ENCODE data around the gene C9orf50. TPM values are rescaled to one million over a fixed set of nuclear protein-coding genes. Genes with fewer than 3 reads are reported as not detected.
A peak's percentile ranks its signal among the peaks of the same experiment; 100 is the strongest.
"Not testable (repeated sequence)": the region's sequence is repeated elsewhere in the genome, so short reads cannot be mapped to it uniquely, and the experiment has no call there.

C9orf50 gene
- total RNA-seq, 1 experiment from 2014 or later: not detected

GRCh38 chr9:129595903-129596540 lies 24.9 kb downstream of the C9orf50 start:
- no peaks in the 10 kb centered on the region for H3K27me3 ChIP-seq (replicated peaks; ENCODE audit: control insufficient read depth, insufficient read depth, low read length)
- Mint-ChIP-seq H3K9me3 (ENCODE audit: unreplicated experiment) (no peaks in the 10 kb centered on the region), H3K36me3 (ENCODE audit: insufficient read depth, unreplicated experiment) (peaks cover 5% of the 10 kb centered on the region), H3K4me1 (ENCODE audit: low read depth, unreplicated experiment) (peaks cover 25% of the 10 kb centered on the region), H3K4me3 (ENCODE audit: unreplicated experiment) (peak overlapping the region; percentile 68), H3K27me3 (ENCODE audit: insufficient read depth, unreplicated experiment) (no peaks in the 10 kb centered on the region), H3K27ac (ENCODE audit: unreplicated experiment) (peak overlapping the region; percentile 76)
- peaks cover 42% of the 10 kb centered on the region for H3K4me1 ChIP-seq
- H3K4me3 ChIP-seq (ENCODE audit: low read depth, low read length): no peak overlapping the region
- intact Hi-C loops (cut with micrococcal nuclease; ENCODE audit: unreplicated experiment): loop anchor here (5.0 kb wide), 2 partner anchors 39 to 99 kb away; no protein-coding TSS in a partner anchor
- no peak for TF ChIP-seq CTCF (IDR thresholded peaks at IDR 0.05; ENCODE audit: insufficient read depth in 1 of 2, low read depth in 1 of 2, low read length in 1 of 2, severe bottlenecking in 1 of 2, unreplicated experiment in 1 of 2)
- H3K36me3 ChIP-seq (ENCODE audit: control insufficient read depth, insufficient read depth, low read length): no peaks in the 10 kb centered on the region
- no TSS peak for BruUV-seq (replicated peaks)
- POLR2A ChIA-PET: no interaction called here
- no peaks in the 10 kb centered on the region for H3K9me3 ChIP-seq
- CTCF ChIA-PET: interaction anchor here (1.4 to 1.6 kb wide), 2 partner anchors 10 to 429 kb away, joined by 3 to 4 read pairs; no protein-coding TSS in a partner anchor
- DNase-seq: no peak

- H3K27me3 Mint-ChIP-seq (ENCODE audit: insufficient read depth, unreplicated experiment): no peaks in the 10 kb centered on the region
Observed at GRCh38 chr9:129595311-129595741, 25.6 kb downstream of the C9orf50 start.

DNA sequence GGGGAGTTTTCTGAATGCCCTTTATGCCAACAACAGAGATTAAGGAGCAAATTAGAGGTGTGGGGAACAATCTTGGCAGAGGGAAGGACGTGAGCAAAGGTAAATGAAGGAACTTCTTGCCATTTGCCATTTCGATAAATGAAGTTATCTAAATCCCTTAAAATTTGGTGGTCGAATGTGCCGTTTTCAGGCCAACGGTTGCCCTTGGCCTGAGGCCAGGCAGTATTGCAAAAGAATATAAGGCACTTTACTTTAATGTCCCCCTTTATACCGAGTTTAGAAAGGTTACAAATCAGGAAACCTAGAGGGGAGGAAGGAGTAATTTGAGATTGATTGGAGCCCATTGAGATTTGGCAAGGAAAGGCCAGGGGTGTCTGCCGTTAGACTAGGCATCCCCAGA lies 26.3 kb downstream of the C9orf50 start:
- CTCF ChIA-PET: no interaction called here

More at GRCh38 chr9:129595311-129595741, 25.6 kb downstream of the C9orf50 start:
- Mint-ChIP-seq H3K27ac (ENCODE audit: unreplicated experiment) (no peak overlapping the region), H3K4me1 (ENCODE audit: low read depth, unreplicated experiment) (peaks cover 25% of the 10 kb centered on the region), H3K36me3 (ENCODE audit: insufficient read depth, unreplicated experiment) (peaks cover 5% of the 10 kb centered on the region), H3K9me3 (ENCODE audit: unreplicated experiment) (no peaks in the 10 kb centered on the region), H3K4me3 (ENCODE audit: unreplicated experiment) (no peak overlapping the region)
- Histone ChIP-seq H3K4me3 (ENCODE audit: low read depth, low read length) (no peak overlapping the region), H3K4me1 (peaks cover 42% of the 10 kb centered on the region), H3K36me3 (ENCODE audit: control insufficient read depth, insufficient read depth, low read length) (no peaks in the 10 kb centered on the region), H3K27me3 (replicated peaks; ENCODE audit: control insufficient read depth, insufficient read depth, low read length) (no peaks in the 10 kb centered on the region), H3K9me3 (no peaks in the 10 kb centered on the region)
- no peak for DNase-seq
- no peak for TF ChIP-seq CTCF (IDR thresholded peaks at IDR 0.05; ENCODE audit: insufficient read depth in 1 of 2, low read depth in 1 of 2, low read length in 1 of 2, severe bottlenecking in 1 of 2, unreplicated experiment in 1 of 2)
- no TSS peak for BruUV-seq (replicated peaks)
- intact Hi-C loops (cut with micrococcal nuclease; ENCODE audit: unreplicated experiment): loop anchor here (5.0 kb wide), 2 partner anchors 38 to 98 kb away; no protein-coding TSS in a partner anchor
- ChIA-PET CTCF (no interaction called here), POLR2A (no interaction called here)

GRCh38 chr9:129592790-129593189 lies 28.1 kb downstream of the C9orf50 start:
- intact Hi-C loops (cut with micrococcal nuclease; ENCODE audit: unreplicated experiment); H3K27ac Mint-ChIP-seq (ENCODE audit: unreplicated experiment): not testable (repeated sequence)

More for the DNA sequence above, 26.3 kb downstream of the C9orf50 start:
- intact Hi-C loops (cut with micrococcal nuclease; ENCODE audit: unreplicated experiment): loop anchor here (5.0 kb wide), 2 partner anchors 37 to 97 kb away; no protein-coding TSS in a partner anchor
- Mint-ChIP-seq H3K4me1 (ENCODE audit: low read depth, unreplicated experiment) (peaks cover 25% of the 10 kb centered on the region), H3K27ac (ENCODE audit: unreplicated experiment) (no peak overlapping the region), H3K36me3 (ENCODE audit: insufficient read depth, unreplicated experiment) (peaks cover 5% of the 10 kb centered on the region), H3K4me3 (ENCODE audit: unreplicated experiment) (no peak overlapping the region), H3K27me3 (ENCODE audit: insufficient read depth, unreplicated experiment) (no peaks in the 10 kb centered on the region), H3K9me3 (ENCODE audit: unreplicated experiment) (no peaks in the 10 kb centered on the region)
- Histone ChIP-seq H3K4me3 (ENCODE audit: low read depth, low read length) (no peak overlapping the region), H3K27me3 (replicated peaks; ENCODE audit: control insufficient read depth, insufficient read depth, low read length) (no peaks in the 10 kb centered on the region), H3K4me1 (peaks cover 42% of the 10 kb centered on the region), H3K9me3 (no peaks in the 10 kb centered on the region), H3K36me3 (ENCODE audit: control insufficient read depth, insufficient read depth, low read length) (no peaks in the 10 kb centered on the region)
- TF ChIP-seq CTCF (IDR thresholded peaks at IDR 0.05; ENCODE audit: insufficient read depth in 1 of 2, low read depth in 1 of 2, low read length in 1 of 2, severe bottlenecking in 1 of 2, unreplicated experiment in 1 of 2): no peak
- no peak for DNase-seq
- BruUV-seq (replicated peaks): no TSS peak
- POLR2A ChIA-PET: no interaction called here

More at GRCh38 chr9:129592790-129593189, 28.1 kb downstream of the C9orf50 start:
- H3K9me3 ChIP-seq; H3K27me3 Mint-ChIP-seq (ENCODE audit: insufficient read depth, unreplicated experiment); DNase-seq; H3K4me3 Mint-ChIP-seq (ENCODE audit: unreplicated experiment); H3K36me3 ChIP-seq (ENCODE audit: control insufficient read depth, insufficient read depth, low read length); H3K27me3 ChIP-seq (replicated peaks; ENCODE audit: control insufficient read depth, insufficient read depth, low read length); CTCF ChIA-PET; H3K36me3 Mint-ChIP-seq (ENCODE audit: insufficient read depth, unreplicated experiment); H3K9me3 Mint-ChIP-seq (ENCODE audit: unreplicated experiment); BruUV-seq (replicated peaks); H3K4me3 ChIP-seq (ENCODE audit: low read depth, low read length): not testable (repeated sequence)
- H3K4me1 Mint-ChIP-seq (ENCODE audit: low read depth, unreplicated experiment): peaks cover 16% of the 10 kb centered on the region
- POLR2A ChIA-PET: interaction anchor here (0.6 kb wide), 1 partner anchor 96 kb away, joined by 4 read pairs; no protein-coding TSS in a partner anchor
- H3K4me1 ChIP-seq: peaks cover 28% of the 10 kb centered on the region
